SU-DHL-6 (cell line): ENCODE data around the gene CFAP99.
A peak's percentile ranks its signal among the peaks of the same experiment; 100 is the strongest.

Source experiments
- H2AFZ ChIP-seq: fragments of 200-600 bp; sonication (generic); 2 replicates; pipeline ENCODE4 v1.6.1; 2014; ENCODE audit warnings: low read depth, mild to moderate bottlenecking, moderate library complexity, mixed read lengths, antibody characterized with exemption, low read length; ENCODE audit not compliant: severe bottlenecking
- H3F3A ChIP-seq: fragments of 200-600 bp; shearing (Covaris generic); 2 replicates; pipeline ENCODE4 v1.6.0; 2016; ENCODE audit warnings: antibody characterized with exemption, mild to moderate bottlenecking; ENCODE audit not compliant: insufficient read depth
- H3K27ac ChIP-seq: fragments of 200-600 bp; sonication (generic); 2 replicates; pipeline ENCODE4 v1.5.1; 2016; ENCODE audit warnings: low read depth, mild to moderate bottlenecking, low read length, moderate library complexity, mixed read lengths
- H3K27me3 ChIP-seq: fragments of 200-600 bp; sonication (generic), shearing (Covaris generic); 2 replicates; pipeline ENCODE4 v1.6.0; 2014; ENCODE audit warnings: mild to moderate bottlenecking, low read length
- H3K36me3 ChIP-seq: fragments of 200-600 bp; sonication (generic); 2 replicates; pipeline ENCODE4 v1.6.1; 2014; ENCODE audit warnings: mild to moderate bottlenecking, low read length, mixed read lengths
- H3K4me2 ChIP-seq: fragments of 300-600, 200-600 bp; shearing (Covaris generic), sonication (generic); 2 replicates; pipeline ENCODE4 v1.6.0; 2014; ENCODE audit warnings: low read length, low read depth, mild to moderate bottlenecking; ENCODE audit not compliant: poor library complexity, severe bottlenecking
- H3K4me3 ChIP-seq: fragments of 200-600 bp; sonication (generic); 2 replicates; pipeline ENCODE4 v1.5.1; 2014; ENCODE audit warnings: antibody characterized with exemption, low read length, mild to moderate bottlenecking, mixed read lengths; ENCODE audit not compliant: insufficient read depth, poor library complexity, severe bottlenecking
- H3K79me2 ChIP-seq: fragments of 200-600 bp; sonication (generic); 2 replicates; pipeline ENCODE4 v1.6.1; 2014; ENCODE audit warnings: mild to moderate bottlenecking, low read length, moderate library complexity; ENCODE audit not compliant: insufficient read depth
- H3K9ac ChIP-seq: fragments of 200-600 bp; sonication (generic); 2 replicates; pipeline ENCODE4 v1.7.0; 2014; ENCODE audit warnings: mild to moderate bottlenecking, low read length
- H3K9me2 ChIP-seq: fragments of 200-600 bp; sonication (generic); replicated peaks from 2 replicates; pipeline ENCODE4 v1.6.1; 2014; ENCODE audit warnings: low read length; ENCODE audit not compliant: insufficient read depth
- H3K9me3 ChIP-seq: fragments of 200-600 bp; sonication (generic); 2 replicates; pipeline ENCODE4 v1.6.1; 2014; ENCODE audit warnings: low read length, mixed read lengths; ENCODE audit not compliant: insufficient read depth
- H4K20me1 ChIP-seq: fragments of 200-600 bp; sonication (generic); 2 replicates; pipeline ENCODE4 v1.6.1; 2014; ENCODE audit warnings: low read depth, mild to moderate bottlenecking, antibody characterized with exemption, low read length, moderate library complexity, mixed read lengths
- EZH2phosphoT487 ChIP-seq: fragments of 200-600 bp; sonication (generic), shearing (Covaris generic); conservative IDR thresholded peaks from 2 replicates; pipeline ENCODE4 v1.6.1; 2018; ENCODE audit warnings: mild to moderate bottlenecking, antibody characterized with exemption, low read length, moderate library complexity, mixed read lengths
- TF ChIP-seq, protein P1 (sequence below): fragments of 200-600 bp; sonication (generic); IDR thresholded peaks from one replicate; pipeline ENCODE4 v1.5.1; 2017; ENCODE audit warnings: antibody characterized with exemption, mild to moderate bottlenecking, low read length, moderate library complexity; ENCODE audit not compliant: insufficient read depth, poor library complexity, severe bottlenecking

CFAP99 gene

DNA sequence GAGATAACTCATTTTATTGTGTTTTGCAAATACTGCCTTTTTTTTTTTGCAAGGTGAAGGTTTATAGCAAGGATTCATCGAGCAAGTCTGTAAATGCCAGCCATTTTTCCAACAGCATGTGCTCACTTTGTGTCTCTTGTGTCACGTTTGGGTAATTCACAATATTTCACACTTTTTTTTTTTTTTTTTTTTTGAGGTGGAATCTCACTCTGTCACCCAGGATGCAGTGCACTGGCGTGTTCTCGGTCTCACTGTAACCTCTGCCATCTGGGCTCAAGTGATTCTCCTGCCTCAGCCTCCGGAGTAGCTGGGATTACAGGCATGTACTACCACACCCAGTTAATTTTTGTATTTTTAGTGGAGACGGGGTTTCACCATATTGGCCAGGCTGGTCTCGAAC, 52.0 kb downstream of the CFAP99 start:
- Histone ChIP-seq H3K79me2 (peaks cover 74% of the 10 kb centered on the region), H3F3A (no peaks in the 10 kb centered on the region), H3K9me3 (no peaks in the 10 kb centered on the region), H3K9me2 (no peaks in the 10 kb centered on the region), H2AFZ (no peak overlapping the region), H3K4me2 (peak overlapping the region; percentile 88), H3K9ac (peak overlapping the region; percentile 89), H3K4me3 (peak overlapping the region; percentile 77), H3K36me3 (peaks cover 21% of the 10 kb centered on the region), H4K20me1 (peaks cover 29% of the 10 kb centered on the region), H3K27ac (no peak overlapping the region), H3K27me3 (no peaks in the 10 kb centered on the region)
- no peak for TF ChIP-seq EZH2phosphoT487
- TF ChIP-seq, protein P1, sequence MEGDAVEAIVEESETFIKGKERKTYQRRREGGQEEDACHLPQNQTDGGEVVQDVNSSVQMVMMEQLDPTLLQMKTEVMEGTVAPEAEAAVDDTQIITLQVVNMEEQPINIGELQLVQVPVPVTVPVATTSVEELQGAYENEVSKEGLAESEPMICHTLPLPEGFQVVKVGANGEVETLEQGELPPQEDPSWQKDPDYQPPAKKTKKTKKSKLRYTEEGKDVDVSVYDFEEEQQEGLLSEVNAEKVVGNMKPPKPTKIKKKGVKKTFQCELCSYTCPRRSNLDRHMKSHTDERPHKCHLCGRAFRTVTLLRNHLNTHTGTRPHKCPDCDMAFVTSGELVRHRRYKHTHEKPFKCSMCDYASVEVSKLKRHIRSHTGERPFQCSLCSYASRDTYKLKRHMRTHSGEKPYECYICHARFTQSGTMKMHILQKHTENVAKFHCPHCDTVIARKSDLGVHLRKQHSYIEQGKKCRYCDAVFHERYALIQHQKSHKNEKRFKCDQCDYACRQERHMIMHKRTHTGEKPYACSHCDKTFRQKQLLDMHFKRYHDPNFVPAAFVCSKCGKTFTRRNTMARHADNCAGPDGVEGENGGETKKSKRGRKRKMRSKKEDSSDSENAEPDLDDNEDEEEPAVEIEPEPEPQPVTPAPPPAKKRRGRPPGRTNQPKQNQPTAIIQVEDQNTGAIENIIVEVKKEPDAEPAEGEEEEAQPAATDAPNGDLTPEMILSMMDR = no peak

DNA sequence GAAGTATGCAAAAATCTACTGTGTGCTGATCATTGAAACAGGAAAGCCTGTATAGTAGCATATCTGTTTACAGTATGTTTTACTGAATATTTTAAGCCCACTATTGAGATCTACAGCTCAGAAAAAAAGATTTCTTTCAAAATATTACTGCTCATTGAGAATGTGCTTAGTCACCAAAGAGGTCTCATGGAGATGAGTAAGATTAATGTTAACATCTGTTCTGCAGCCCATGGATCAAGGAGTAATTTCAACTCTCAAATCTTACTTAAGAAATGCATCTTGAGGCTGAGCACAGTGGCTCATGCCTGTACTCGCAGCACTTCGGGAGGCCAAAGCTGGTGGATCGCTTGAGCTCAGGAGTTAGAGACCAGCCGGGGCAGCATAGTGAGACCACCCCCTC, 53.4 kb downstream of the CFAP99 start:
- Histone ChIP-seq H3K9ac (no peak overlapping the region), H3K36me3 (peaks cover 25% of the 10 kb centered on the region), H3K27ac (no peak overlapping the region), H3K9me3 (no peaks in the 10 kb centered on the region), H3K4me3 (no peak overlapping the region), H3K9me2 (no peaks in the 10 kb centered on the region), H2AFZ (no peak overlapping the region), H4K20me1 (peaks cover 37% of the 10 kb centered on the region), H3F3A (no peaks in the 10 kb centered on the region), H3K79me2 (peaks cover 88% of the 10 kb centered on the region), H3K27me3 (no peaks in the 10 kb centered on the region), H3K4me2 (no peak overlapping the region)
- TF ChIP-seq EZH2phosphoT487 = no peak
- TF ChIP-seq, protein P1 = no peak

DNA sequence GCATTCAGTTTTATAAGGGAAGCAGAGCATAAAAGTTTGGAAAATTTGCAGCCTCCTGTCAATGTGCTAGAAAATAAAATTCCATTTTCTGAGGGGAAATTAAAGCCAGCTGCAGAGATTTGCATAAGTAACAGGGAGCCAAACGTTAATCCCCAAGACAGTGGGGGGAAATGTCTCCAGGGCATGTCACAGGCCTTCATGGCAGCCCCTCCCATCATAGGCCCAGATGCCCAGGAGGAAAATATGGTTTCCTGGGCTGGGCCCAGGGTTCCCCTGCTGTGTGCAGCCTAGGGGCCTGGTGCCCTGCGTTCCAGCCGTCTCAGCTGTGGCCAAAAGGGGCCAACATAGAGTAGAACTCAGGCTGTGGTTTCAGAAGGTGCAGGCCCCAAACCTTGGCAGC, 59.5 kb downstream of the CFAP99 start:
- peaks cover 26% of the 10 kb centered on the region for H4K20me1 ChIP-seq
- no peak overlapping the region for H3K9ac ChIP-seq
- TF ChIP-seq EZH2phosphoT487 = no peak
- TF ChIP-seq, protein P1 = no peak
- no peaks in the 10 kb centered on the region for H3K9me2 ChIP-seq
- no peak overlapping the region for H2AFZ ChIP-seq
- H3K79me2 ChIP-seq = peaks cover 100% of the 10 kb centered on the region
- H3K36me3 ChIP-seq = peaks cover 6% of the 10 kb centered on the region; the same call in 1 of the 2 replicates
- H3K4me2 ChIP-seq = no peak overlapping the region
- H3F3A ChIP-seq = 0 out of 2 replicates have a peak, but pooled peaks cover 6% of the 10 kb centered on the region
- no peak overlapping the region for H3K4me3 ChIP-seq
- no peaks in the 10 kb centered on the region for H3K27me3 ChIP-seq
- no peaks in the 10 kb centered on the region for H3K9me3 ChIP-seq
- no peak overlapping the region for H3K27ac ChIP-seq
